WI38 (cell line): ENCODE measurements around the gene PPP1R14B.

Source experiments
- H3K4me3 ChIP-seq: 2 replicates; pipeline ENCODE4 v1.5.1; 2011; ENCODE audit warnings: low read depth, mild to moderate bottlenecking, control low read depth, low read length
- TF ChIP-seq, protein P1 (sequence below): IDR thresholded peaks from 2 replicates; pipeline ENCODE4 v1.5.1; 2012; ENCODE audit warnings: low read depth, mild to moderate bottlenecking, control low read depth, low read length

The PPP1R14B gene

DNA sequence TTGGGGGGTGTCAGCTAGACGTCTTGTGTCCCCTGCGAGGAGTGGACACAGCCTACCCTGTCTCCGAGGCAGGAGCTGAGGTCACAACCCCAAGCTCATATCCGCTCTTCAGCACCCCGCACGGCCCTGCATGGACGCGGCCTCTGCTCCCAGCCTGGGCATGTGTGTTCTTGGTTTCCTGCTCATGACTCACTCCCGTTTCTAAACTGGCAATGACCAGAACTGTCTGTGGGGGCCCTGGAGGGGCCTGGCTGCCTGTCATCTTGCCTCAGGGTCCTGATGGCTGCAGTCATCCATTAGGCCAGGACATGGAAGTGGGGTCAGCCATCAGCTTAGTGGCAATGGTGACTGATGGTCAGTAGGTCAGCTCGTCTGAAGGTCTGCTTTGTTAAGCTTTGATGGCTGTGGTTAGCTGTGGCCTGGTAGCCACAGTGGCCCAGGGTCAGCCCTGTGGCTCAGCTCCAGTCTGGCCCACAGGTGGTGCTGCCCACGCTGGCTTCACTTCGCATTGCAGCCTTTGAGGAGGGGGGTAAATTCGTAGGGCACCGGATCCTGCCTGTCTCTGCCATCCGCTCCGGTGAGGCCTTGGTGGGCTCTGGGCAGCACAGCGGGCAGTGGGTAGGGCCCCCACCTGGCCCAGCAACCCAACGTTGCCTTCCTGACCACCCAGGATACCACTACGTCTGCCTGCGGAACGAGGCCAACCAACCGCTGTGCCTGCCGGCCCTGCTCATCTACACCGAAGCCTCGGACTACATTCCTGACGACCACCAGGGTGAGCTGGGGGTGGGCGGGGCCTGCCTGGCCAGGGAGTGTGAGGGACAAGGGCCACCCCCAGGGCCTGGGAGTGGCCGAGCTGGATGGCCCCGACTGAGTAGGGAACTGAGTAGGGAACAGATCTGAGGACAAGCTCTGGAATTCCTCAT lies 16.5 kb upstream of the PPP1R14B start:
- H3K4me3 ChIP-seq: no peak overlapping the region
- TF ChIP-seq, protein P1, sequence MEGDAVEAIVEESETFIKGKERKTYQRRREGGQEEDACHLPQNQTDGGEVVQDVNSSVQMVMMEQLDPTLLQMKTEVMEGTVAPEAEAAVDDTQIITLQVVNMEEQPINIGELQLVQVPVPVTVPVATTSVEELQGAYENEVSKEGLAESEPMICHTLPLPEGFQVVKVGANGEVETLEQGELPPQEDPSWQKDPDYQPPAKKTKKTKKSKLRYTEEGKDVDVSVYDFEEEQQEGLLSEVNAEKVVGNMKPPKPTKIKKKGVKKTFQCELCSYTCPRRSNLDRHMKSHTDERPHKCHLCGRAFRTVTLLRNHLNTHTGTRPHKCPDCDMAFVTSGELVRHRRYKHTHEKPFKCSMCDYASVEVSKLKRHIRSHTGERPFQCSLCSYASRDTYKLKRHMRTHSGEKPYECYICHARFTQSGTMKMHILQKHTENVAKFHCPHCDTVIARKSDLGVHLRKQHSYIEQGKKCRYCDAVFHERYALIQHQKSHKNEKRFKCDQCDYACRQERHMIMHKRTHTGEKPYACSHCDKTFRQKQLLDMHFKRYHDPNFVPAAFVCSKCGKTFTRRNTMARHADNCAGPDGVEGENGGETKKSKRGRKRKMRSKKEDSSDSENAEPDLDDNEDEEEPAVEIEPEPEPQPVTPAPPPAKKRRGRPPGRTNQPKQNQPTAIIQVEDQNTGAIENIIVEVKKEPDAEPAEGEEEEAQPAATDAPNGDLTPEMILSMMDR: no peak

DNA sequence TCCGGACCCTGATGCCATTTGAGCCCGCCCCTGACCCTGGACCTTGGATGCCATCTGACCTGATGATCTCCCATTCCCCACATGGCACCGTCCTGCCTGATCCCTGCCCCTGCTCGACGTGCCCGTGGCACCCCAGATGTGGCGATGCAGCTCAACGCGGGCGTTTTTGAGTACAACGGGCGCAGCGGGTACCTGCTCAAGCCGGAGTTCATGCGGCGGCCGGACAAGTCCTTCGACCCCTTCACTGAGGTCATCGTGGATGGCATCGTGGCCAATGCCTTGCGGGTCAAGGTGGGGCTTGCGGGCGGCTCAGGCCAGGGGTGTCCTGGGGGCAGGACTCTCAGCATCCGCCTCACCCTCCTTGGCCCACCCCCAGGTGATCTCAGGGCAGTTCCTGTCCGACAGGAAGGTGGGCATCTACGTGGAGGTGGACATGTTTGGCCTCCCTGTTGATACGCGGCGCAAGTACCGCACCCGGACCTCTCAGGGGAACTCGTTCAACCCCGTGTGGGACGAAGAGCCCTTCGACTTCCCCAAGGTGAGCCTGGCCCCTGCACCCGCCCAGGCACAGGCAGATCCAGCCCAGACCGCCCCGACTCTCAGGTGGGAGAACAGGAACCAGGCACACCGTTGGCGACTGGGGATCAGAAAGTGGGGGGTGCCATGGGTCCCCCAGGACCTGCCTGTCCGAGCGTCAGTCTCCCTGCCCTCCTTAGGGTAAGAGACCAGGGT lies 15.7 kb upstream of the PPP1R14B start:
- H3K4me3 ChIP-seq: no peak overlapping the region
- TF ChIP-seq, protein P1: no peak

DNA sequence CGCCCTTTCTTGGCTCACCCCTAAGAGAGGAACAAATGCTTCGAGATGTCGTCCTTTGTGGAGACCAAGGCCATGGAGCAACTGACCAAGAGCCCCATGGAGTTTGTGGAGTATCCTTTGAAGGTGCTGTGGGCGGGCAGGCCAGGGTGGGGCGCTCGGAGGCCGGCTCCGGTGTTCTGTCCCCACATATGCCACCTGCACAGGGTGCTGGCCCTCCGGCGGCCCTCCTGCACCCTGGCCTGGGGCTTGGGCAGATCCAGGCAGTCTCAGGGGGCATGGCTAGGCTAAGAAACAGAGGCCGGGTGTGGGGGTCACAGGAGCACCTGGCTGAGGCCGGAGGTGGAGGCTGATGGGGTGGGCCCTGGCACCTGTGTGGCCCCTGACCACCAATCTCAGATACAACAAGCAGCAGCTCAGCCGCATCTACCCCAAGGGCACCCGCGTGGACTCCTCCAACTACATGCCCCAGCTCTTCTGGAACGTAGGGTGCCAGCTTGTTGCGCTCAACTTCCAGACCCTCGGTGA lies 14.9 kb upstream of the PPP1R14B start:
- H3K4me3 ChIP-seq: no peak overlapping the region
- TF ChIP-seq, protein P1: no peak

DNA sequence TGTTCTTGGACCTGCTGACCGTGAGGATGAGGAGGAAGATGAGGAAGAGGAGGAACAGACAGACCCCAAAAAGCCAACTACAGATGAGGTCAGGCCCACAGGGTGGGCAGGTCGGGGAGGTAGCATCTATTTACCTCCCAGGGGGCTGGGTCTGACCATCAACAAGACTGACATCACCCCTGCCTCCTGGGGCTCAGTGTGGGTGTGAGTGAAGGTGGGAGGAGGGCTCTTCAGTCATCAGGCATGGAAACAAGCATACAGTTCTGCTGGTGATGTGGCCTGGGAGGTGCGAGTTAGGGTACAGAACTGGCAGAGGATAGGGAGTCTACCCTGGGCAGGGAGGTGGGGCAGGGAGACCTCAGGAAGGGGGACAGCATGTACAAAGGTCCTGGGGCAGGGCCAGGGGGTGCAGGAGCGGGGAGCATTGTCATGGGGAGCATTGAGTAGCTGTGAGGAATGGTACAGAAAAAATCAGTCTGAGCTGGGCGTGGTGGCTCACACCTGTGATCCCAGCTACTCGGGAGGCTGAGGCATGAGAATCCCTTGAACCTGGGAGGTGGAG lies 13.5 kb upstream of the PPP1R14B start:
- H3K4me3 ChIP-seq: no peak overlapping the region
- TF ChIP-seq, protein P1: no peak

DNA sequence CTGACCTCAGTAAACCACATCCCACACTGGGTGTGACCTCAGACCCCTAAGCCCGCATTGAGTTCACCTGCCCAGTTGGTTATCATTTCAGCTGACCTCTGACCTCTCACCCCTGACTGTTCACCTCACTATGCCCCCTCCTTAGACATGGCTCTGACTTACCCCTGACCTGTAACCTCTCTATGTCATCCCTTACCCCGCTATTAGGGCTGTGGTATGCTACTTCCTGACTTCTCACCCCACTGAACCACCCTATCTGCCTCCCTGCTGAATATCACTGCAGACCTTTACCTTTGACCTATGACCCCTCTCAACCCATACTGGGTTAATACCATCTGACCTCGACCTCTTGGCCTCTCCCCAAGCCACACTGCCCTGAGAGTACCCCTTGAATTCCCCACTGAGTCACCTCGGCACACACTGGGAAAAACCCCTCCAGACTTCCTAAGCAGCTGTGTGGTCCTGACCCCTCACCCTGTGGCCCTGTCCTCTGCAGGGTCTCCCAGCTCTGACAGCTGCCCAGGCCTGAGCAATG lies 12.9 kb upstream of the PPP1R14B start:
- no peak overlapping the region for H3K4me3 ChIP-seq
- TF ChIP-seq, protein P1: no peak

DNA sequence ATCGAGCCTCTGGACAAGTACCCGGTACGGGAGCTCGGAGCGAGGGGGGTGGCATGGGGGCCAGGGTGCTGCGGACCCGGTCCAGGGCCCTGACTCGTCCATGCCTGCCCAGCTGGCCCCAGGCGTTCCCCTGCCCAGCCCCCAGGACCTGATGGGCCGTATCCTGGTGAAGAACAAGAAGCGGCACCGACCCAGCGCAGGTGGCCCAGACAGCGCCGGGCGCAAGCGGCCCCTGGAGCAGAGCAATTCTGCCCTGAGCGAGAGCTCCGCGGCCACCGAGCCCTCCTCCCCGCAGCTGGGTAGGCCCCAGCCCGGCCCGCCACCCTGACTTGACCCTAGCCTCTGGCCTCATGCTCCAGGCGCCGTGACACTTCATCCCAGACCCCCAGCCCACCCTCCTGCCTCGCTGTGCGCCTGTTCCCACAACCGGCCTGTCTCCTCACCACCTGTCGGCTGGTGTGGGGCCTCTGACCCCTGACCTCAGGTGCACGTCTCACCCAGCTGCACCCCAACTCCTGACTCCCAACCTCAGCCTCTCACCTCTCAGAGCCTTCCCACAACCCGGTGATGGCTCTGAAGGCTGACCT lies 12.3 kb upstream of the PPP1R14B start:
- TF ChIP-seq, protein P1: no peak

More for the DNA sequence above, 12.3 kb upstream of the PPP1R14B start:
- no peak overlapping the region for H3K4me3 ChIP-seq
